GM18508 (cell line): Measurements from ENCODE around the gene CXCL14.
"Not testable (repeated sequence)": the region's sequence is repeated elsewhere in the genome, so short reads cannot be mapped to it uniquely, and the experiment has no call there.

Source experiments
- ATAC-seq: cut with Tn5 transposase; IDR thresholded peaks from one replicate; pipeline ENCODE4 v1.9.1; 2021; ENCODE audit warnings: moderate number of reproducible peaks; ENCODE audit not compliant: insufficient read depth, unreplicated experiment

CXCL14 gene

GRCh38 chr5:135547590-135548254, 31.1 kb downstream of the CXCL14 start:
- no peak for ATAC-seq

DNA sequence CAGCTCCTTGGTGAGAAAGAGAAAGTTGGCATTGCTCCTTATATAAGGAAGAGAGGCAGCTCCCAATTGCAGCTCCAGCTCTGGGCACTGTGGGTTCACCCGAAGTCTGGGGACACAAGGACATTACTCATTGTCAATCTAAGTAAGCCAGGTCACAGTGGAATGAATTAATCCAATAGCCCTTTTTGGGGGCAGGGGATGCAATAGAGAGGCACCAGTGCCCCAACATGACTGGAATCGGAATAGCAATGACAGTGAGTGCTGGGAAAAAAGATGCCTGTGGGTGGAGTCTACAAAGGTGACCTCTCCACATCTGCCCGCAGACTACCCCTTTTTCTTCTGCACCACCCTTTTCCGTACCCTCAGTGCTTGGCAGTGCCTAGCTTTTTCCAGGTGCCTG, 31.9 kb downstream of the CXCL14 start:
- no peak for ATAC-seq

GRCh38 chr5:135546101-135546500, 32.7 kb downstream of the CXCL14 start:
- ATAC-seq: no peak

DNA sequence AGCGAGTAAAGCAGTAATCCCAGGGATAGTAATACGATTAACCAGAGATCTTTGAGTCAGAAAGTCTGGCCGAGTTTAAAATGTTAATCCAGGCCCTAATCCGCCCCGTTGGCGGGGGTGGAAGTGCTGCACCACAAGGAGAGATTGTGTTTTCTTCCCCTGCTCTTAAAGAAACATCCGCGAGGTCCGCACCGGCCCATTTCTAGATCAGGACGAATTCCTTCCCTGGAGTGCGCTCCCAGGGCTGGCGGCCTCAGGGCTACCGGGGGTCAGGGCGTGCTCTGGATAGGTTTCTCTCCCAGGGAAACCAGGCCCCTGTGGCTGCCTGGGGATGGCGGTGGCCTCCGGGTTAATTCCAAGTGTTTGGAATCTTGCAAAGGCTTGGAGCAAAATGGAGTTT, 33.7 kb downstream of the CXCL14 start:
- no peak for ATAC-seq

GRCh38 chr5:135543485-135544304, 35.1 kb downstream of the CXCL14 start:
- ATAC-seq: no peak

GRCh38 chr5:135543001-135543484, 35.7 kb downstream of the CXCL14 start:
- ATAC-seq: no peak

DNA sequence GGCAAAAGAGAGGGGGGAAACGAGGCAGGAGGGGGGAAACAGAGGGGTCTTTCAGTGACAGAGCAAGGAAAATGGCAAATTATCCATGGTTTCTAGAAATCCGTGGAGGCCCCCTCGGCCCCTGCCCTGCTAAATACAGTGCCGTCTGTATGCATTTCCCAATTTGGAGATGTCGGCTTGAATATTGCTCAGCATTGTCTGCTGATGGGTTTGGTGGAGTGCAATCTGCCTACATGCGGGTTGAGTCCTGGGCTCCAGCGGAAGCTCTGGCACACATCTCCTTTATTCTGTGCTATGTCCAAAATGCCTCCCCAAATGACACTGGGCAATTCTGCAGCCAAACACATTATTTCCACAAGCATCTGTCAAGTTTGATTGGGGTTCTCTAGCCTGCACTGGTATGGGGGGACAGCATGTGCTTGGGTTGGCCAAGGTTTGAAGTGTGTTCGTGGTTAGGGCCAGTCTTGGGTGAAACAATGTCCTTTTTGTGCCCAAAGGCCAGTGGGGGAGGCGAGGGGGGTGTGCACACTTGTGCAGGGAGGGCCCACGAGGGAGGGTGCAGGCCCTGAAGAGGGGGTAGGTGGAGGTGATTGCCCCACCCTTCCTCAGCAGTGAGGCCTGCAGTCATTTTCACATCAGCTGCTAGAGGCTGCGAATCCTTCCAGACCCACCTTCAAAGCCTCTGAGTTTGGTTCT, 36.8 kb downstream of the CXCL14 start:
- no peak for ATAC-seq

DNA sequence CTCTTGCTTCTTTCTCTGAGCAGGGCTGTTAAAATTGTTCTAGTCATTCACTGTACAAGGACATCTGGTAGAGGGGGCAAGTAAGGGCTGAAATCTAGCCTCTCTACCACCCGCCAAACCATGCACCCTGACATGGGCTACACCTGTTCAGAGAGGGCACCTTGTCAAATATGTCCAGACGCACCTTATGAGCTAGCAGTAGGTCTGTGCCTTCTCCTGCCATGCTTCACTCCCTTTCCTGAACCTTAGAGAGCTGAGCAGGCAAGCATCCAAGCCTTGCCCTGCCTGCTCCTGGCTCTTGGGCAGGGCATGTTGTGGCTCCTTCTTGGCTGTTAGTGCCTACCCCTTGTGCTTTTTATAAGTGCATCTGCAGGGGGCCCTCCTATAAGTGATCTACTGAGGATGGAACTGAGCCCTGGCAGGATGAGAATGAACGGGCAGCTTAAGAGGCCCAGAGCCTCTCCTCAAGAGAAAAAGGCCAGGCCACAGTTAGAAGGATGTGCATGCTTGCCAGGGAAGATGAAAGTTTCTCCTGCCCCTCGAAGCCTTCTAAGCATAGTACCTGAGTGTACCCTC, 39.3 kb downstream of the CXCL14 start:
- no peak for ATAC-seq

DNA sequence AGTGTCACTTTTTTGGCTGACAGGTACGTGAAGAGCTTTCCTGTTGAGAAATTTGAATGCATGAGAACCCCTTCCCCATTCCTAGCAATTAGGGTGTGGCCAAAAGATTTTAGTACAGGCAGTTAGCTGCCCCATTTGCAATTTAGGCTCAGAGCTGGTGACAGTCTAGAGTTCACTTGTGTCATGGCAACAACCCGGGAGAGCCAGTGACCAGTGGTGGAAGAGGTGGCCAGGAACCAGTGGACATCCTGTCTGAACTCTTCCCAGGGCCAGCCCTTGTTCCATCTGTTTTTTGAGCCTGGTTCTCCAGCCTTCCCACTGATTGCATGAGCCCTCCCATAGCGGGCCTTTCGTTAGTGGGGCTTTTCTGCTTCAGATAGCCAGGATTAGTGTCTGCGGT, 40.5 kb downstream of the CXCL14 start:
- no peak for ATAC-seq

GRCh38 chr5:135537745-135538144, 41.0 kb downstream of the CXCL14 start:
- ATAC-seq: no peak

DNA sequence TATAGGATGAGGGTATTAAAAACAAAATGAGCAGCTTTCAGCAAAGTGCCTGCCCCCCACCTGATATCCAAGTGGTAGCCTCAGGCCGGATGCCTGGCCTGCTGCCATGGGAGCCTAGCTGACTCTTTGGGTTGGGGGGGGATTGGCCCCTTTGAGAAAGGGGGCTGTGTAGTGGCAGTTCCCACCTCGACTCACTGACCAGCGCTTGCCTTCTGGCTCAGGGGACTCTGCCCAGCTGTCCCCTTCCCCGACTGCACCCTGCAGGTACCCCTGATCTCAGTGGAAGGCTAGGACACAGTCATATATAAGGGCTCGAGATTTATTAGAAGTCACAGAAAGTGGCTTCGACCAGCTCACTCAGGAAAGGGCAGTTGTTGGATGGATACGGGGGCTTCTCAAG, 41.5 kb downstream of the CXCL14 start:
- ATAC-seq: no peak

DNA sequence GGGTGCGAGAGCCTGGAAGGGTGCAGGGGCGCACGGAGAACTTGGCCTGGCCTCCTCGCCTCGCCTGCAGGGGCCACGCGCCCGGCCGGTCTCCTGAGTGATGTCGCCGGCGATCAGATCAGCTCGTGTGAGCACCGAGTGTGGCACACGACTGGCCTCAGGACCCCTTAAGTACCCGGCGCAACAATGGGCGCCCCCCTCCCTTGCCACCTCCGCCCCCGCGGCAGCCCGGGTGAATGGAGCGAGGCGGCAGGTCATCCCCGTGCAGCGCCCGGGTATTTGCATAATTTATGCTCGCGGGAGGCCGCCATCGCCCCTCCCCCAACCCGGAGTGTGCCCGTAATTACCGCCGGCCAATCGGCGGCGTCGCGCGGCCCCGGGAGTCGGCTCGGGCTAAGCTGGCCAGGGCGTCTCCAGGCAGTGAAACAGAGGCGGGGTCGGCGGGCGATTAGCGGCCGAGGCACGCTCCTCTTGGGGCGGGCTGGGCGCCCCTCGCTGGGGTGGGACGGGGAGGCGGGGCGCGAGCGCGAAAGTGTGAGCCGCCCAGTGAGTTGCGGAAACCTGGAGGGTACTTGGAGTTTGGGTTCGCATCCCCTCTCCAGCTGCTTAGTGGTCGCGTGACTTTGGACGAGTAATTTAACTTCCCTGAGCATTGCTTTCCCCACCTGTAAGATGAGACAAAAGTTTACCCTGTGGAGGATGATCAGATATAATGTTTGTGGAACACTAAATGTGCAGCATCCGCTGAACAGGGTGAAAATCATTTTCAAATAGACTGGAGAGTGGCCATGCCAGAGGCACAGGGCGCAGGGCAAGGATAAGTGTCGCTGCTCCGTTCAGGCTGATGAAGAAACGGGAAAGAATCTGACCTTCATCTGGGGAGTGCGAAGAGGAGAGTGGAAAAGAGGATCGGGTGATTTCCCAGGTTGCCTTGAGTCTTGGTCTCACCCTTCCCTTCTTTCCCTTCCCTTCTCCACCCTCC, 42.7 kb downstream of the CXCL14 start, which contains the start of gene NEUROG1:
TSS of gene NEUROG1 (minus strand) at position 145 of the 982 bp plus-strand sequence. CDS start 274 bp downstream, outside the sequence.
- no peak for ATAC-seq

GRCh38 chr5:135535420-135535819, 43.4 kb downstream of the CXCL14 start:
- ATAC-seq: no peak

- no peak for ATAC-seq
Observed at GRCh38 chr5:135534609-135535419, 44.0 kb downstream of the CXCL14 start.

GRCh38 chr5:135533794-135534193, 45.0 kb downstream of the CXCL14 start:
- ATAC-seq: no peak

- ATAC-seq: no peak
Observed at GRCh38 chr5:135533334-135533733, 45.5 kb downstream of the CXCL14 start.

GRCh38 chr5:135529576-135529975, 49.2 kb downstream of the CXCL14 start:
- ATAC-seq: not testable (repeated sequence)

GRCh38 chr5:135526924-135527323, 51.9 kb downstream of the CXCL14 start:
- no peak for ATAC-seq

GRCh38 chr5:135521964-135522363, 56.8 kb downstream of the CXCL14 start:
- ATAC-seq: no peak
